Kidney glomerular epithelial cell (primary cell): ENCODE measurements around the gene GCH1.
A peak's percentile ranks its signal among the peaks of the same experiment; 100 is the strongest.
"Not testable (repeated sequence)": the region's sequence is repeated elsewhere in the genome, so short reads cannot be mapped to it uniquely, and the experiment has no call there.

Source experiments
- DNase-seq: peaks from one replicate; lab custom pipeline; 2025; lab: John Stamatoyannopoulos, UW

GCH1 gene

DNA sequence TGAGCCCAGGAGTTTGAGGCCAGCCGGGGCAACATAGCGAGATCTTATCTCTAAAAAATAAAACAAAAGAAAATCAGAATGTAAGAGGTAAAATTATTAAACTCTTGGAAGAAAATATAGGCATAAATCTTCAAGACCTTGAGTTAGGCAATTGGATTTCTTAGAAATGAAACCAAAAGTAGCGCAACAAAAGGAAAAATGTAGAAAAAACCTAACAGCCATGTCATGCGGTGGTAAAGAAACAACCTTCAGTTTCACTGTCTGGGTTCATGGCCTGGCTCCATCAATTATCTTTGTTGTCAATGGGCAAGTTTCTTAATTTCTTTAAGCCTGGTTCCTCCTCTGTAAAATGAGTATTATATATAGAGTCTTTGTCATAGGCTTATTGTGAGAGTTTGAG, 5.6 kb upstream of the GCH1 start:
- no peak for DNase-seq

- DNase-seq, result no peak
Observed at GRCh38 chr14:54906075-54906474, 3.4 kb upstream of the GCH1 start.

- peak; percentile 18 for DNase-seq
Observed at GRCh38 chr14:54902143-54902520, 494 bp downstream of the GCH1 start.

DNA sequence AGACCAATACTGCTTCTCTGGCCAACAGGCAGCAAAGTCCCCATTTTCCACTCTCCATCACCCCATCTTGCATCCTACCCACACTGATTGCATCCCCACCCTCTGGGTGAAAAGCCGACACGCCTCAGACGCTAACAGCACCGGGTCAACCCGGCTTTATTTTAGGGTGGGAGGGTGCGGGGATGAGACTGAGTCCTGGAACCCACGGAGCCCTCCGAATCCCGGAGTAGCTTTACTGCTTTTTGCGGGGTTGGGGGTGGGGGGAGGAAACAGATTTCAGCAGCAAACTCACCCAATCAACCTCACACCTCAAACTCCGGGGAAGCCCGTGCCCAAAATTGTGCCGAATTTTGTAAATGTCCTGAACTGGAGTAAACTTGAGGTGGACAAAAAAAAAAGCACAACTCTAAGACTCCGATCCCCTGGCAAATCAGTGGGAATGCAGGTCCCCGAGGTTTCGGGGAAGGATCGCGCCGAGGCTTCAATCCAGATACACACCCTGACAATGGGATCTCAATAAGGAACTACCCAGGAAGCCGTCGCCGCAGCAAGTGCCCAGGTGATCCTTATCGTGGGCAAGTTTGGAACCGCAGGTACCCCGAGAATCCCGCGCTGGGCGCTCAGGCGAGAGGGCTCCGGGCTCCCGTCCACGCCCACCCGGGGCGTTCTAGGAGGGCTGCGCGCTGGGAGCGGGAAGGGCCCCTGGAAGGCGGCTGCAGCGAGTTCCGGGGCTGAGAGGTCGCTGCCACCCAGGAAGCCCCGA, 1.1 kb downstream of the GCH1 start:
- DNase-seq, result no peak

DNA sequence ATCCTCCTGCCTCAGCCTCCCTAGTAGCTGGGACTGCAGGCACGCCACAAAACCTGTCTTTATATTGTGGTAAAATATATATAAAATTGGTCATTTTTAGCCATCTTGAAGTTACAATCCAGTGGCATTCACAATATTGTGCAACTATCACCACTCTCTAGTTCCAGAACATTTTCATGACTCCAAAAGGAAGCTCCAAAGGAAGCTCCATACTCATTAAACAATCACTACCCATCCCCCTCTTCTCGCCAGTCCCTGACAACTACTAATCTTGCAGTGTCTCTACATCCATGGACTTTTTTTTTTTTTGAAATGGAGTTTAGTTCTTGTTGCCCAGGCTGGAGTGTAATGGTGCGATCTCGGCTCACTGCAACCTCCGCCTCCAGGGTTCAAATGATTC, 3.1 kb downstream of the GCH1 start:
- DNase-seq, result no peak

GRCh38 chr14:54897809-54898555, 4.6 kb downstream of the GCH1 start:
- DNase-seq, result not testable (repeated sequence)

- DNase-seq, result no peak
Observed at GRCh38 chr14:54895683-54896082, 6.9 kb downstream of the GCH1 start.

DNA sequence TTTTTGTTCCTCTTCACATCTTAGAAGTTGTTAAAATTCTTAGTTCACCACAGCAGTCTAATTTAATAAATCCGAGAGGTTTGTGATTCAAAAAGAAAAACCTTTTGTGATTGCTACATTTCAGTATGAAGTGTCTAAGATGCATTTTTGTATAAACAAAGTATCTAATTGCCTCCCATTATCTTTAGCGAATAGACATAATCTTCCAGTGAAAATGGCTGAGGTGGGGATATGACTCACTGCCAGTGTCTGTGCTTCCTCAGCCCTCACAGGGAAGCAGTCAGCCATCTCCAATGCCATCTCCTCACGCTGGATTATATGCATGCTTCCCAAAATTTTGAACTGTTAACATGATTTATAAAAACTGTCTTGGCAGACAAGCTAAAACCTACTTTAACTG, 7.6 kb downstream of the GCH1 start:
- peak; percentile 40 for DNase-seq

GRCh38 chr14:54893151-54893760, 9.4 kb downstream of the GCH1 start:
- peak; percentile 68 for DNase-seq

DNA sequence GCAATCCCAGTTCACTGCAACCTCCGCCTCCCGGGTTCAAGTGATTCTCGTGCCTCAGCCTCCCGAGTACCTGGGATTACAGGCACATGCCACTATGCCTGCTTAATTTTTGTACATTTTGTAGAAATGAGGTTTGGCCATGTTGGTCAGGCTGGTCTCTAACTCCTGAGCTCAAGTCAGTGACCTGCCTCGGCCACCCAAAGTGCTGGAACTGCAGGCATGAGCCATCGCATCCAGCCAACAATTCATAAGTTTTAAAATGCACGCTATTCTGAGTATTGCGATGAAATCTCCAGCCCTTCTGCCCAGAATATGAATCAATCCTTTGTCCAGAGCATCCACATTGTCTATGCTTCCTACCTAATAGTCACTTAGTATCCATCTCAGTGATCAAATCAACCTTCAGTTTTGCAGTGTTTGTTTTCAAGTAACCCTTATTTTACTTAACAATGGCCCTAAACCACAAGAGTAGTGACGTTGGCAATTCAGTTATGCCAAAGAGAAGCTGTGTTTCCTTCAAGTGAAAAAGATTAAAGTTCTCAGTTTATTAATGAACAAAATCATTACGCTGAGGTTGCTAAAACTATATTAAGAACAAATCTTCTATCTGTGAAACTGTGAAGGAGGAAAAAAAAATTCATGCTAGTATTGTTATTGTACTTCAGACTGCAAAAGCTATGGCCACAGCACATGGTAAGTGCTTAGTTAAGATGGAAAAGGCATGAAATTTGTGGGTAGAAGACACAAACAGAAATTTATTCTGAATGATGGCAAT, 11.0 kb downstream of the GCH1 start:
- no peak for DNase-seq

- DNase-seq, result no peak
Observed at GRCh38 chr14:54890788-54891187, 11.8 kb downstream of the GCH1 start.

DNA sequence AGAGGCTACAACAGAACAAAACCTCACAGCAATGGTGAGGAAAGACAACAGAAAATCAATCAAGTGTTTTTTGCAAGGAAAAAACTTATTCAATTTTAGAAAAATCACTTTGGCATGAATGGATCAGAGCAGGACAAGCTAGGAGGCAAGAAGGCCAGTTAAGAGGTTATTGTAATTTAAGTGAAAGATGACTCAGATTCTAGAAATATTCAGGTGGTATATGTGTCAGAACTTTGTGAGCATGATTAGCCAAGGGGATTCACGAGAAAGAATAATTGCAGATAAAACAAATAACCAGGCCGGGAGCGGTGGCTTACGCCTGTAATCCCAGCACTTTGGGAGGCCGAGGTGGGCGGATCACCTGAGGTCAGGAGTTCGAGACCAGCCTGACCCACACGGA, 12.7 kb downstream of the GCH1 start:
- DNase-seq, result peak; percentile 38

- DNase-seq, result no peak
Observed at GRCh38 chr14:54882521-54882920, 20.1 kb downstream of the GCH1 start.

DNA sequence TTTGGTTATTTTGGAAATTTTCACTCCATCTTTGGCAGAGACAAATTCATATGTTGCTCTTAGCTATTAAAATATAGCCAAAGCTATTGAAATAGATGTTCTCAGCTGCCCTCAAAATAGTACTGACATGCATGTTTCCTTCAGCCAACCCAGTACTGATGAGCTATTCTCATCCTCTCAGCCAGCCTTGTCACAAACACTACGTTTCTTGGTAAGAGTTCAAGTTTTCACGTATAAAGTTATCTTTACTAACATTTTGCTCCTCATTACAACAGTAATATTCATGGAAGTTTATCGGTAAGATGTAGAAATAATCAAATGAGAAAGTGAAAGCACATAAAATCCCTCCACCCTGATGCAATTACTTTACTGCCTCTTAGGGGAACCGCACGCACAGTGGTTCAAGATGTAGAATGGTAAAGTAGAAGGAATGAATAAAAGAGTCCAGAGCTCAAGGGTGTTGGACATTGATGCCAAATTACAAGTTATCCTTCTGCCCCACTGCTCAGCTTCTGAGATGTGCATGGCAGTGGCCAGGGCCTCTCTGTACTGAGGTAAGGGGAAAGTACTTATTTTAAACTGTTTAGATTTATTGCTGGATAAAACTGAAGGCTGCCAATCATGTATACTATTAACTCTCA, 20.7 kb downstream of the GCH1 start:
- DNase-seq, result peak; percentile 69

DNA sequence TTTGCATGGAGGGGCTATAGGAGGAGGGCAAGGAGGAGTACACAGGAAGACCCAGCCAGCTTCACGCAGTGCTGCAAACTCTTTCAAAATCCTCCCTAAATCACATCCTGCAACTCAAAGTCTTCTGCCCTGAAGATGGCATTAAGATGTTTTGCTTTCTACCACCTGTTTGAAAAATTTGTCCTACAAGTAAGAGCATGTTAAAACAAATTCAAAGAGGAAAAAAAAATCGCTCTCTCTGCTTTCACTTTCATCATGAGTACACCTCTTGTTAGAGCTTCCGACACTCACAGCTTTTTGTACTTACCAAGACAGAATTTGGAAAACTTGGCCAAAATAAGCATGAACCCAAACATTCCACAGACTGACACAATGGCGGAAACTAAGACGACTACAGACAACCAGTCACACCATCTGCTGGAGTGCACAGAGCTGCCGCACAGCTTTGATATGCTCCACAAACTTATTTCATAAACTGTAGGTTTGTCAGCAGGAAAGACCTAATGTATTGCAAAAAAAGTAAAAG, 21.3 kb downstream of the GCH1 start:
- DNase-seq, result peak; percentile 69

DNA sequence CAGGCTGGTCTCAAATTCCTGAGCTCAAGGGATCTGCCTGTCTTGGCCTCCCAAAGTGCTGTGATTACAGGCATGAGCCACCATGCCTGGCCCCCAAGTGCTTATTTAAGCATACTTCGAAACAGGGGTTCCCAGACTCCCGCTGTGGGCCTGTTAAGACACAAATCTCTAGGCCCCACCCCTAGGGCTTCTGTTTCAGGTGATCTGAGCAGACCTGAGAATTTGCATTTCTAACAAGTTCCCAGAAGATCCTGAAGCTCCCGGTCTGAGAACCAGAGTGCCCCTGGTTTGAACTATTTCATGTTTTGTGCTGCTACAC, 25.0 kb downstream of the GCH1 start:
- no peak for DNase-seq

DNA sequence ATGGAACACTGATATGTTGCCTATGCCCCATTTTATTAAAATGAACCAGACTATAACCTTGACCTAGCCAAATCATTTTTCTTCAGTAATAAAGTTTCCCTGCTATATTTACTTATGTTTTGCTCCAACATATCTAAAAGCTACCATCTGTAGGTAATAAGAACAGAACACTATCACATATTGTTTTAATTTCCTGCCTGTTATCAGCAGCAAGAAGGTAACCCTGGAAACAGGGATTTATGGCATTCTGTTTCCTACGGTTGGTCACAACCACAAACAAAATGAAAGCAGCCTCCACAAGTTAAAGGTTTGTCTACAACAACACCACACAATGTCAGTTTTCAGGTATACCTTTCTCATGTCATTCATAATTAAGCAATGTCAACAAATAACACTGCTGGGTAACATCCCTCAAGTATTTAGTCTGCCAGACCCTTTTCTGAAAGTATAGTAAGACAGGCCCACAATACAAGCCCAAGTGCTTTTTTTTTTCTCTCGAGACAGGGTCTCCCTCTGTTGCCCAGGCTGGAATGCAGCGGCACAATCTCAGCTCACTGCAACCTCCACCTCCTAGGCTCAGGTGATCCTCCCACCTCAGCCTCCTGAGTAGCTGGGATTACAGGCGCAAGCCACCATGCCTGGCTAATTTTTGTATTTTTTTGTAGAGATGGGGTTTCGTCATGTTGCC, 25.5 kb downstream of the GCH1 start:
- DNase-seq, result no peak

DNA sequence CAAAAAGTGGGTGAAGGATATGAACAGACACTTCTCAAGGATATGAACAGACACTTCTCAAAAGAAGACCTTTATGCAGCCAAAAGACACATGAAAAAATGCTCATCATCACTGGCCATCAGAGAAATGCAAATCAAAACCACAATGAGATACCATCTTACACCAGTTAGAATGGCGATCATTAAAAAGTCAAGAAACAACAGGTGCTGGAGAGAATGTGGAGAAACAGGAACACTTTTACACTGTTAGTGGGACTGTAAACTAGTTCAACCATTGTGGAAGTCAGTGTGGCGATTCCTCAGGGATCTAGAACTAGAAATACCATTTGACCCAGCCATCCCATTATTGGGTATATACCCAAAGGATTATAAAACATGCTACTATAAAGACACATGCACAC, 27.0 kb downstream of the GCH1 start:
- DNase-seq, result not testable (repeated sequence)

GRCh38 chr14:54870154-54871090, 32.2 kb downstream of the GCH1 start:
- not testable (repeated sequence) for DNase-seq

DNA sequence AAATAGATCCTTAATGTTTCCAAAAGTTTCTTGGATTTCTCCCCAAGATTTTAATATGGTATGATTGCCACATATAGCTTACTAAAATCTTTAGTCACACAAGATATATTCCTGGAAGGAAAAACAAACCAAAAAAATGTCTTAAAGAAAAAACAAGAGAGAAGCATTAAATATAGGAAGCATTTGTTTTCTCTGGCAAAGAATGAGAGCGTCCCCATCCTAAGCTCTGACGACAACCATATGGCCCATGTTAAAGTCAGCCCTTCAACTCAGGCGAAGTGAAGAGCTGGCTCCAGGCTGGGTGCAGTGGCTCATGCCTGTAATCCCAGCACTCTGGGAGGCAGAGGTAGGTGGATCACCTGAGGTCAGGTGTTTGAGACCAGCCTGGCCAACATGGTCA, 35.6 kb downstream of the GCH1 start:
- DNase-seq, result no peak
